GM12801 (cell line): Measurements from ENCODE around the gene RNF31.

Experiments used
- CTCF ChIP-seq: IDR thresholded peaks from one replicate; pipeline ENCODE4 v1.5.1; 2011; ENCODE audit warnings: control low read depth; ENCODE audit not compliant: insufficient read length; ENCODE audit errors: extremely low read depth

RNF31 gene

GRCh38 chr14:24145219-24145618 lies 2.1 kb upstream of the RNF31 start:
- no peak for TF ChIP-seq CTCF

- no peak for TF ChIP-seq CTCF
Observed at GRCh38 chr14:24145690-24146452, 1.4 kb upstream of the RNF31 start.

GRCh38 chr14:24146453-24146977 lies 783 bp upstream of the RNF31 start, which contains the start of gene PSME2:
Gene PSME2 (minus strand): TSS chr14:24146610. CDS start chr14:24146581, 29 bp downstream.
- TF ChIP-seq CTCF: no peak

GRCh38 chr14:24147761-24148428 lies 597 bp downstream of the RNF31 start:
- TF ChIP-seq CTCF: no peak

GRCh38 chr14:24149302-24149969 lies 2.1 kb downstream of the RNF31 start:
- no peak for TF ChIP-seq CTCF

- no peak for TF ChIP-seq CTCF
Observed at GRCh38 chr14:24150061-24150460, 2.8 kb downstream of the RNF31 start.

GRCh38 chr14:24150567-24150966 lies 3.3 kb downstream of the RNF31 start:
- no peak for TF ChIP-seq CTCF
